GM18511 (cell line): ENCODE results near the gene MYB.
A peak's percentile ranks its signal among the peaks of the same experiment; 100 is the strongest.
"Not testable (repeated sequence)": the region's sequence is repeated elsewhere in the genome, so short reads cannot be mapped to it uniquely, and the experiment has no call there.

ENCODE experiments used
- ATAC-seq: cut with Tn5 transposase; IDR thresholded peaks from one replicate; pipeline ENCODE4 v1.9.1; 2021; ENCODE audit warnings: mild to moderate bottlenecking, moderate library complexity; ENCODE audit not compliant: unreplicated experiment

The MYB gene

GRCh38 chr6:135162678-135163439 lies 18.2 kb upstream of the MYB start:
- no peak for ATAC-seq

GRCh38 chr6:135163440-135163738 lies 17.7 kb upstream of the MYB start:
- peak; percentile 57 for ATAC-seq

- ATAC-seq, result not testable (repeated sequence)
Measured at GRCh38 chr6:135164387-135164786, 16.7 kb upstream of the MYB start.

GRCh38 chr6:135165031-135165430 lies 16.1 kb upstream of the MYB start:
- ATAC-seq, result no peak

GRCh38 chr6:135166515-135166914 lies 14.6 kb upstream of the MYB start:
- ATAC-seq, result no peak

GRCh38 chr6:135167617-135168016 lies 13.5 kb upstream of the MYB start:
- no peak for ATAC-seq

GRCh38 chr6:135168766-135169165 lies 12.3 kb upstream of the MYB start:
- ATAC-seq, result no peak

- no peak for ATAC-seq
Measured at GRCh38 chr6:135170238-135170637, 10.9 kb upstream of the MYB start.

GRCh38 chr6:135170849-135171248 lies 10.3 kb upstream of the MYB start:
- no peak for ATAC-seq

GRCh38 chr6:135173242-135173988 lies 7.7 kb upstream of the MYB start:
- no peak for ATAC-seq

- ATAC-seq, result no peak
Measured at GRCh38 chr6:135173989-135174484, 7.1 kb upstream of the MYB start.

GRCh38 chr6:135176058-135176457 lies 5.0 kb upstream of the MYB start:
- ATAC-seq, result no peak

GRCh38 chr6:135176464-135176863 lies 4.6 kb upstream of the MYB start:
- ATAC-seq, result no peak

- no peak for ATAC-seq
Measured at GRCh38 chr6:135179372-135179771, 1.7 kb upstream of the MYB start.

- no peak for ATAC-seq
Measured at GRCh38 chr6:135179920-135180541, 1.1 kb upstream of the MYB start.

- no peak for ATAC-seq
Measured at GRCh38 chr6:135181333-135182070, 394 bp downstream of the MYB start.

- peak; percentile 12 for ATAC-seq
Measured at GRCh38 chr6:135182071-135183001, 1.2 kb downstream of the MYB start.

GRCh38 chr6:135183002-135183531 lies 2.0 kb downstream of the MYB start:
- ATAC-seq, result peak; percentile 54

- ATAC-seq, result peak; percentile 42
Measured at GRCh38 chr6:135183532-135184440, 2.7 kb downstream of the MYB start.
